ENCODE measurements around the gene IGHMBP2. TPM values are rescaled to one million over a fixed set of nuclear protein-coding genes. Genes with fewer than 3 reads are reported as not detected.
A peak's percentile ranks its signal among the peaks of the same experiment; 100 is the strongest.

IGHMBP2 gene
- total RNA-seq, 1 donor from 2014 or later: 30.8 TPM

- Mint-ChIP-seq H3K4me1 (ENCODE audit: low read depth, unreplicated experiment) (peaks cover 12% of the 10 kb centered on the region), H3K27me3 (ENCODE audit: unreplicated experiment) (peaks cover 8% of the 10 kb centered on the region), H3K36me3 (ENCODE audit: unreplicated experiment) (peaks cover 9% of the 10 kb centered on the region), H3K9me3 (ENCODE audit: unreplicated experiment) (peaks cover 4% of the 10 kb centered on the region), H3K27ac (ENCODE audit: unreplicated experiment) (no peak overlapping the region), H3K4me3 (ENCODE audit: unreplicated experiment) (no peak overlapping the region)
- peak; percentile 58 for DNase-seq
- TF ChIP-seq CTCF (IDR thresholded peaks at IDR 0.05; ENCODE audit: partially characterized antibody, unreplicated experiment): no peak
These were observed 36.6 kb upstream of the IGHMBP2 start for GRCh38 chr11:68867066-68867465.

GRCh38 chr11:68868221-68868835 lies 35.4 kb upstream of the IGHMBP2 start:
- no peak for TF ChIP-seq CTCF (IDR thresholded peaks at IDR 0.05; ENCODE audit: partially characterized antibody, unreplicated experiment)
- peaks cover 8% of the 10 kb centered on the region for H3K27me3 Mint-ChIP-seq (ENCODE audit: unreplicated experiment)
- peaks cover 3% of the 10 kb centered on the region for H3K36me3 Mint-ChIP-seq (ENCODE audit: unreplicated experiment)
- H3K9me3 Mint-ChIP-seq (ENCODE audit: unreplicated experiment): peaks cover 2% of the 10 kb centered on the region
- H3K27ac Mint-ChIP-seq (ENCODE audit: unreplicated experiment): no peak overlapping the region
- H3K4me1 Mint-ChIP-seq (ENCODE audit: low read depth, unreplicated experiment): peaks cover 12% of the 10 kb centered on the region
- H3K4me3 Mint-ChIP-seq (ENCODE audit: unreplicated experiment): no peak overlapping the region
- no peak for DNase-seq

DNA sequence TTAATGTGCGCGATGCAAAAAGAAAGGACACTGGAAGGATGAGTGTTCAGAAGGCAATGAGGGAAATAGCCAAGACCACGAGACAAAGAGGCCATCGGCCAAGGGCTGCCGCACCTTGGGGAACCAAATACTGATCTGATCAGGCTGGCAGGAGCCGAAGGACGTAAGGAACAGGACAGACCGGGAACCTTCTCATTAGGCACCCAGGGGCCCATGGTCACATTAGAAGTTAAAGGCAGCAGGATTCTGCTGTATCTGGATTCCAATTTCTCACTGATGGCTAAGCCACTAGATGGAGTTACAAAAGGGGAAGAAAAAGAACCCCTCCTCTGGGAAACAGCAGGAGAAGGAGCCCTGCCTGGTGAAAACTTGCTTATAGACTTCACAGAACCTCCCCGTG lies 33.2 kb upstream of the IGHMBP2 start:
- Mint-ChIP-seq H3K4me3 (ENCODE audit: unreplicated experiment) (no peak overlapping the region), H3K27ac (ENCODE audit: unreplicated experiment) (no peak overlapping the region), H3K36me3 (ENCODE audit: unreplicated experiment) (no peaks in the 10 kb centered on the region), H3K27me3 (ENCODE audit: unreplicated experiment) (peaks cover 8% of the 10 kb centered on the region), H3K9me3 (ENCODE audit: unreplicated experiment) (peaks cover 2% of the 10 kb centered on the region), H3K4me1 (ENCODE audit: low read depth, unreplicated experiment) (peaks cover 12% of the 10 kb centered on the region)
- DNase-seq: no peak
- no peak for TF ChIP-seq CTCF (IDR thresholded peaks at IDR 0.05; ENCODE audit: partially characterized antibody, unreplicated experiment)

- H3K36me3 Mint-ChIP-seq (ENCODE audit: unreplicated experiment): no peaks in the 10 kb centered on the region
- no peak overlapping the region for H3K4me3 Mint-ChIP-seq (ENCODE audit: unreplicated experiment)
- H3K27ac Mint-ChIP-seq (ENCODE audit: unreplicated experiment): no peak overlapping the region
- H3K9me3 Mint-ChIP-seq (ENCODE audit: unreplicated experiment): no peaks in the 10 kb centered on the region
- peaks cover 5% of the 10 kb centered on the region for H3K27me3 Mint-ChIP-seq (ENCODE audit: unreplicated experiment)
- DNase-seq: no peak
- TF ChIP-seq CTCF (IDR thresholded peaks at IDR 0.05; ENCODE audit: partially characterized antibody, unreplicated experiment): no peak
- peaks cover 7% of the 10 kb centered on the region for H3K4me1 Mint-ChIP-seq (ENCODE audit: low read depth, unreplicated experiment)
These were observed 31.3 kb upstream of the IGHMBP2 start for GRCh38 chr11:68872216-68873003.

GRCh38 chr11:68878022-68878421 lies 25.7 kb upstream of the IGHMBP2 start:
- Mint-ChIP-seq H3K27me3 (ENCODE audit: unreplicated experiment) (peaks cover 1% of the 10 kb centered on the region), H3K4me1 (ENCODE audit: low read depth, unreplicated experiment) (no peaks in the 10 kb centered on the region)

More at GRCh38 chr11:68878022-68878421, 25.7 kb upstream of the IGHMBP2 start:
- Mint-ChIP-seq H3K4me3 (ENCODE audit: unreplicated experiment) (no peak overlapping the region), H3K27ac (ENCODE audit: unreplicated experiment) (no peak overlapping the region), H3K36me3 (ENCODE audit: unreplicated experiment) (peaks cover 3% of the 10 kb centered on the region), H3K9me3 (ENCODE audit: unreplicated experiment) (peaks cover 7% of the 10 kb centered on the region)
- no peak for TF ChIP-seq CTCF (IDR thresholded peaks at IDR 0.05; ENCODE audit: partially characterized antibody, unreplicated experiment)
- DNase-seq: no peak
